Keratinocyte (primary cell): ENCODE measurements around the gene PMEPA1. TPM values are rescaled to one million over a fixed set of nuclear protein-coding genes. Genes with fewer than 3 reads are reported as not detected.

Source experiments
- DNase-seq: peaks from one replicate; pipeline ENCODE4 v3.0.0-alpha.2; 2011; ENCODE audit warnings: low read depth, missing footprints, low spot score
- FAIRE-seq: peaks from 2 replicates; lab custom pipeline; 2011; peaks lifted over from hg19 to GRCh38; lab: Jason Lieb, UNC
- H2AFZ ChIP-seq: 2 replicates; pipeline ENCODE4 v1.6.0; 2012; ENCODE audit warnings: low read length, control low read depth, inconsistent platforms; ENCODE audit not compliant: control insufficient read depth
- H3K27ac ChIP-seq: 2 replicates; pipeline ENCODE4 v1.5.1; 2011; ENCODE audit warnings: low read length; ENCODE audit not compliant: control insufficient read depth, insufficient read depth
- H3K27me3 ChIP-seq: 3 replicates; pipeline ENCODE4 v1.6.0; 2011; ENCODE audit warnings: low read length; ENCODE audit not compliant: control insufficient read depth, insufficient read depth; ENCODE audit errors: extremely low read depth
- H3K36me3 ChIP-seq, 2 experiments: 2 replicates in 1 of 2; 3 replicates in 1 of 2; pipeline ENCODE4 v1.5.1; 2011; ENCODE audit warnings: low read length in 2 of 2, mild to moderate bottlenecking in 1 of 2; ENCODE audit not compliant: control insufficient read depth in 2 of 2, insufficient read depth in 2 of 2; ENCODE audit errors: extremely low read depth in 1 of 2
- H3K4me1 ChIP-seq: 3 replicates; pipeline ENCODE4 v1.5.1; 2011; ENCODE audit warnings: low read length; ENCODE audit not compliant: control insufficient read depth, insufficient read depth; ENCODE audit errors: extremely low read depth
- H3K4me2 ChIP-seq: 3 replicates; pipeline ENCODE4 v1.6.0; 2011; ENCODE audit warnings: low read depth, low read length; ENCODE audit not compliant: control insufficient read depth, insufficient read depth; ENCODE audit errors: extremely low read depth
- H3K4me3 ChIP-seq, 3 experiments: fragments of 200-600 bp in 1 of 3; sonication (generic) in 1 of 3; 2 replicates in 2 of 3; 3 replicates in 1 of 3; pipeline ENCODE4 v1.5.1; 2011 to 2016; ENCODE audit warnings: low read length in 3 of 3, mild to moderate bottlenecking in 3 of 3, control low read depth in 2 of 3, inconsistent platforms in 1 of 3, low read depth in 1 of 3, mixed read lengths in 1 of 3, mixed run types in 1 of 3, moderate library complexity in 1 of 3; ENCODE audit not compliant: control insufficient read depth in 2 of 3, insufficient read depth in 2 of 3; ENCODE audit errors: extremely low read depth in 1 of 3
- H3K79me2 ChIP-seq: 2 replicates; pipeline ENCODE4 v1.6.0; 2012; ENCODE audit warnings: low read length; ENCODE audit not compliant: control insufficient read depth, insufficient read depth
- H3K9ac ChIP-seq: 3 replicates; pipeline ENCODE4 v1.6.0; 2011; ENCODE audit warnings: low read length; ENCODE audit not compliant: control insufficient read depth, insufficient read depth; ENCODE audit errors: extremely low read depth
- H3K9me1 ChIP-seq: 3 replicates; pipeline ENCODE4 v1.6.0; 2011; ENCODE audit warnings: low read length; ENCODE audit not compliant: control insufficient read depth, insufficient read depth; ENCODE audit errors: extremely low read depth
- H3K9me3 ChIP-seq: 2 replicates; pipeline ENCODE4 v1.5.1; 2012; ENCODE audit warnings: low read depth, low read length; ENCODE audit not compliant: control insufficient read depth
- H4K20me1 ChIP-seq: 3 replicates; pipeline ENCODE4 v1.6.0; 2011; ENCODE audit warnings: low read length; ENCODE audit not compliant: control insufficient read depth, insufficient read depth; ENCODE audit errors: extremely low read depth
- CTCF ChIP-seq, 3 experiments: IDR thresholded peaks in 1 of 3; conservative IDR thresholded peaks in 1 of 3; optimal IDR thresholded peaks in 1 of 3; 2 replicates in 2 of 3; 3 replicates in 1 of 3; pipeline versions ENCODE3 to v1.5.1; 2011; ENCODE audit warnings: low read length in 3 of 3, mild to moderate bottlenecking in 3 of 3, moderate library complexity in 2 of 3, control low read depth in 1 of 3, inconsistent platforms in 1 of 3; ENCODE audit not compliant: insufficient read depth in 2 of 3; ENCODE audit errors: extremely low read depth in 1 of 3
- EZH2 ChIP-seq: IDR thresholded peaks from one replicate; pipeline ENCODE4 v1.6.1; 2012; ENCODE audit warnings: inconsistent platforms, mild to moderate bottlenecking, low read length, moderate library complexity
- dilution Hi-C: fragments of 300-500 bp; cut with MboI; formaldehyde crosslinking; loops from one replicate; pipeline ENCODE4 v1.7.0; 2020; ENCODE audit warnings: low sequenced_read_pairs; ENCODE audit not compliant: extremely low pct_ligation_motif_present
- polyA plus RNA-seq, 5 experiments: library from polyadenylated mRNA; depleted of rRNA in 3 of 5; stranded (reverse) in 3 of 5; stranded (forward) in 1 of 5; unstranded in 1 of 5; fragments of >200 nt; gene quantifications; 1 replicate in 1 of 5; 2 replicates in 3 of 5; 3 replicates in 1 of 5; pipeline versions ENCODE4 v1.2.1 to v1.2.3, GENCODE V29; 2011 to 2012; ENCODE audit warnings: missing spikeins in 2 of 5, low read depth in 1 of 5, low replicate concordance in 1 of 5

Gene PMEPA1
- polyA plus RNA-seq, 1 donor (not counting 4 experiments of a cell fraction or from before 2014, with no cell fraction given): 29.0 TPM

DNA sequence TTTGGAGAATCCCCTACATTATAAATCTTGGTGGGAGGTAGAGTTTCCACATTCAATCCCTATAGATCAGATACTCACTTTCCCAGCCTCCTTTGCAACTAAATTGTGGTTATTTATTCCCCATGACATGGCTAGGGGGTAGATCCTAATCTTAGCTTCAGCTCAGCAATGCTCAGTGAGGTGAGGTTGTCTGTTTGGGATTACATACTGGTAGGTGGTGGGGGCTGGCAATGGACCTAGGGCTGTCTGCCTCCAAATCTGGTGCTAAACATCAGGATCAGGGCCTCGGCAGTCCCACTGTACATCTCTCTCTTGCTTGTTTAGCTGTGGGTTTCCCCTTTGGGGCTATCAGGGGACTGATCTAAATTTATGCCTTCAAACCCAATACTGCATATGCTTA lies 45.8 kb upstream of the PMEPA1 start:
- Histone ChIP-seq H3K4me3 (no peak overlapping the region), H4K20me1 (no peaks in the 10 kb centered on the region), H3K4me2 (no peak overlapping the region), H3K36me3 (no peaks in the 10 kb centered on the region), H3K79me2 (no peaks in the 10 kb centered on the region), H3K9me3 (peaks cover 2% of the 10 kb centered on the region), H2AFZ (no peak overlapping the region), H3K27me3 (peaks cover 60% of the 10 kb centered on the region), H3K9ac (no peak overlapping the region), H3K27ac (no peak overlapping the region), H3K4me1 (no peaks in the 10 kb centered on the region), H3K9me1 (no peaks in the 10 kb centered on the region)
- DNase-seq (no peak), FAIRE-seq (no peak)
- TF ChIP-seq CTCF (optimal IDR thresholded peaks at IDR 0.05 in 1 of 3, IDR thresholded peaks at IDR 0.05 in 1 of 3, conservative IDR thresholded peaks at IDR 0.05 in 1 of 3; ENCODE audit: extremely low read depth in 1 of 3, insufficient read depth in 2 of 3, low read length in 3 of 3) (no peak), EZH2 (no peak)
- dilution Hi-C loops: no loop called here

DNA sequence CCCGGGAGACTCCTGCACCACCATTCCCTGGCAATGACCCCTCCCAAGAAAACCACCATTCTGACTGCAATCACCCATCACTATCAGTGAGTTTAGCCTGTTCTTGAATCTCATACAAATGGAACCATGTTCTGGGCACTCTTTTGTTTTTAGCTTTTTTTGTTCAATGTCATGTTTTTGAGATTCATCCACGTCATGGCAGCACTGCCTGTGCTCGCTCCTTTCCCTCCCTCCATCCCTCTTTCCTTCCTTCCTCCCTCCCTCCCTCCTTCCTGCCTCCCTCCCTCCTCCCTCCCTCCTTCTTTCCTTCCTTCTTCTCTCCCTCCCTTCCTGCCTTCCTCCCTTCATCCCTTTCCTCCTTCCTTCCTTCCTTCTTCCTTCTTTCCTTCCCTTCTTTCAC lies 44.4 kb upstream of the PMEPA1 start:
- peaks cover 3% of the 10 kb centered on the region for H3K4me1 ChIP-seq
- no peak overlapping the region for H2AFZ ChIP-seq
- H3K4me3 ChIP-seq: no peak overlapping the region
- peaks cover 2% of the 10 kb centered on the region for H3K9me3 ChIP-seq
- H3K9ac ChIP-seq: no peak overlapping the region
- no peak for DNase-seq
- no peaks in the 10 kb centered on the region for H3K9me1 ChIP-seq
- dilution Hi-C loops: no loop called here
- TF ChIP-seq CTCF (optimal IDR thresholded peaks at IDR 0.05 in 1 of 3, IDR thresholded peaks at IDR 0.05 in 1 of 3, conservative IDR thresholded peaks at IDR 0.05 in 1 of 3; ENCODE audit: extremely low read depth in 1 of 3, insufficient read depth in 2 of 3, low read length in 3 of 3) (no peak), EZH2 (no peak)
- H3K27ac ChIP-seq: no peak overlapping the region
- no peaks in the 10 kb centered on the region for H3K36me3 ChIP-seq
- H3K4me2 ChIP-seq: no peak overlapping the region
- H3K79me2 ChIP-seq: no peaks in the 10 kb centered on the region
- peaks cover 67% of the 10 kb centered on the region for H3K27me3 ChIP-seq
- H4K20me1 ChIP-seq: no peaks in the 10 kb centered on the region
- FAIRE-seq: no peak
